ENCODE measurements around the gene FADS1. TPM values are rescaled to one million over a fixed set of nuclear protein-coding genes. Genes with fewer than 3 reads are reported as not detected.

Gene FADS1
- total and polyA plus RNA-seq, 8 donors: 1.8 to 56.5 (median 11.7) TPM; not detected in 1

- 87 to 95% (median 93%) methylated on average over 18 of the region's 18 CpGs for WGBS, 5 donors
- peaks cover 0 to 76% (median 20%) of the 10 kb centered on the region in 4 donors for H3K36me3 ChIP-seq
- intact Hi-C loops (cut with DNase I; ENCODE audit: low total_unique reads): no loop called here
Observed at GRCh38 chr11:61847914-61848581, 31.2 kb upstream of the FADS1 start.

GRCh38 chr11:61846362-61847020 lies 29.7 kb upstream of the FADS1 start:
- Histone ChIP-seq H3K36me3 (peaks cover 0 to 82% (median 26%) of the 10 kb centered on the region in 4 donors), H3K4me3 (no peak overlapping the region), H3K4me1 (no peaks in the 10 kb centered on the region), H3K27ac (no peak overlapping the region), H3K9me3 (no peaks in the 10 kb centered on the region), H3K27me3 (no peaks in the 10 kb centered on the region)
- whole genome bisulfite sequencing, 5 donors: 86 to 89% (median 87%) methylated on average over 10 of the region's 10 CpGs
- intact Hi-C loops (cut with DNase I; ENCODE audit: low total_unique reads): no loop called here
- no peak for DNase-seq
- TF ChIP-seq POLR2AphosphoS5 (IDR thresholded peaks at IDR 0.05): no peak
- TF ChIP-seq EP300 (IDR thresholded peaks at IDR 0.05): no peak
- no peak for TF ChIP-seq CTCF (IDR thresholded peaks at IDR 0.05)
- TF ChIP-seq POLR2A (IDR thresholded peaks at IDR 0.05): no peak

More at GRCh38 chr11:61847914-61848581, 31.2 kb upstream of the FADS1 start:
- no peaks in the 10 kb centered on the region for H3K4me1 ChIP-seq
- no peak overlapping the region for H3K4me3 ChIP-seq
- H3K27ac ChIP-seq: no peak overlapping the region
- H3K27me3 ChIP-seq: no peaks in the 10 kb centered on the region
- peak in 1 of 2 donors; percentile 1 for DNase-seq
- H3K9me3 ChIP-seq: no peaks in the 10 kb centered on the region
- TF ChIP-seq EP300 (IDR thresholded peaks at IDR 0.05): no peak

- TF ChIP-seq EP300 (IDR thresholded peaks at IDR 0.05) (no peak), POLR2AphosphoS5 (IDR thresholded peaks at IDR 0.05) (no peak), POLR2A (IDR thresholded peaks at IDR 0.05) (no peak), CTCF (IDR thresholded peaks at IDR 0.05) (no peak)
- Histone ChIP-seq H3K27me3 (no peaks in the 10 kb centered on the region), H3K4me1 (no peaks in the 10 kb centered on the region), H3K4me3 (no peak overlapping the region), H3K9me3 (no peaks in the 10 kb centered on the region), H3K27ac (no peak overlapping the region), H3K36me3 (peaks cover 0 to 83% (median 25%) of the 10 kb centered on the region in 4 donors)
- intact Hi-C loops (cut with DNase I; ENCODE audit: low total_unique reads): no loop called here
- DNase-seq: no peak
- WGBS, 5 donors: 85 to 88% (median 85%) methylated on average over 16 of the region's 16 CpGs
Observed at GRCh38 chr11:61844909-61845565, 28.2 kb upstream of the FADS1 start.

GRCh38 chr11:61842528-61842820 lies 25.7 kb upstream of the FADS1 start:
- H3K27ac ChIP-seq: no peak overlapping the region
- DNase-seq: no peak
- no peak overlapping the region for H3K4me3 ChIP-seq
- H3K27me3 ChIP-seq: no peaks in the 10 kb centered on the region
- TF ChIP-seq POLR2AphosphoS5 (IDR thresholded peaks at IDR 0.05) (no peak), CTCF (IDR thresholded peaks at IDR 0.05) (no peak), POLR2A (IDR thresholded peaks at IDR 0.05) (no peak), EP300 (IDR thresholded peaks at IDR 0.05) (no peak)
- intact Hi-C loops (cut with DNase I; ENCODE audit: low total_unique reads): no loop called here
- H3K4me1 ChIP-seq: no peaks in the 10 kb centered on the region
- H3K9me3 ChIP-seq: no peaks in the 10 kb centered on the region
- WGBS, 5 donors: 90 to 96% (median 93%) methylated on average over 4 to 7 of the region's 7 CpGs
- H3K36me3 ChIP-seq: peaks cover 0 to 82% (median 10%) of the 10 kb centered on the region in 4 donors

Measured in stomach (tissue), 9 donors.